ENCODE measurements around the gene ANKS1A. TPM values are rescaled to one million over a fixed set of nuclear protein-coding genes. Genes with fewer than 3 reads are reported as not detected.

Gene ANKS1A
- total RNA-seq, 1 experiment from 2014 or later: 24.0 TPM

DNA sequence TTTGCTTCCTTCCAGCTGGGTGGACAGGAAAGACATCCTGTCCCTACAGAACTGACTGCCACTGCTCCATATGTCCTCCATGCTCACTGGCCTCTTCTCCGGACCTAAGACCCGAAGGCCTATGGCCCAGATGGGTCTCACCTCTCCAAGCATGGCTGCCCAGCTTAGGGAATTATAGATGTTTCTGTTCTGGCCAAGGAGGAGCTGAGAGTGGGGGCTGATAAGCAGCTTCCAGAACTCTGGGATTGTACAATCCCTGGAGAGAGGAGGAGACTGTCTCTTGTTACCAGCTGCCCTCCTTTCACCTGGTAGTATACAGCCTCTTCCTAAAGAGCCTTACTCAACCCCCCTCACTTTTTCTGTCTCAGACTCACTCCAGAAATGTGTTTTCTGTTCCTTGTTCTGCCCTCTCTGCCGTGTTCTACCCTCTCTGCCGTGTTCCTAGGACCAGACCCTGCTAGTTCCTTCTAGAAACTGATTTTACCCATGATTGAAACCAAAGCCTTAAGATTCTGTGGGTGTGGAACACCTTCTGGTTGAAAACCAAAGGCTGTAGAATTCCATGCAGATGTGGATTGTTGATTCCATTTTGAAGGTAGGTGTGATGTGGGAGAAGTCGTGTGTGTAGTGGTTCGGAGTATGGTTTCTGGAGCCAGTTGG, 28.7 kb downstream of the ANKS1A start:
- no TSS peak for BruUV-seq (replicated peaks)

DNA sequence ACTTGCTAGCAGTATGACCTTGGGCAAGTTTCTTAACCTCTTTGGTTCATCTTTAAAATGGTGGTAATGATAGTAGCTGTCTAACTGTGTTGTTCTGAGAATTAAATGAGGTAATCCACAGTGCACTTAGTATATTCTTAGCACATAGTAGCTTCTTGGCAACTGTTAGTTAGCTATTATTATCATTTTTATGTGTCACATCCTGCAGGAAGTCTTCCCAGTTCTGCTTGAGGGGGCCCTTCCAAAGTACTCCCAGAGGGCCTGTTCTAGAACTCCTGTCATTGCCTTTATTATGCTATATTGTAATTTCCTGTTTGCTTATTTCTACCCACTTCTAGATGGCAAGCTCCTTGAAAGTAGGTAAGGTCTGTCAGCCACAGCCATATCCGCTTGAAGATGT, 30.6 kb downstream of the ANKS1A start:
- no peaks in the 10 kb centered on the region for H3K27me3 Mint-ChIP-seq (ENCODE audit: insufficient read depth, unreplicated experiment)
- H3K9me3 ChIP-seq: no peaks in the 10 kb centered on the region
- H3K9me3 Mint-ChIP-seq (ENCODE audit: unreplicated experiment): no peaks in the 10 kb centered on the region
- no peaks in the 10 kb centered on the region for H3K4me1 Mint-ChIP-seq (ENCODE audit: low read depth, unreplicated experiment)
- intact Hi-C loops (cut with micrococcal nuclease; ENCODE audit: unreplicated experiment): loop anchor here (1.0 kb wide), 1 partner anchor 44 kb away; no protein-coding TSS in a partner anchor
- ChIA-PET CTCF (no interaction called here), POLR2A (no interaction called here)
- no peak for DNase-seq
- no peaks in the 10 kb centered on the region for H3K4me1 ChIP-seq
- H3K4me3 Mint-ChIP-seq (ENCODE audit: unreplicated experiment): no peak overlapping the region
- no TSS peak for BruUV-seq (replicated peaks)
- H3K4me3 ChIP-seq (ENCODE audit: low read depth, low read length): no peak overlapping the region
- TF ChIP-seq, protein P1, sequence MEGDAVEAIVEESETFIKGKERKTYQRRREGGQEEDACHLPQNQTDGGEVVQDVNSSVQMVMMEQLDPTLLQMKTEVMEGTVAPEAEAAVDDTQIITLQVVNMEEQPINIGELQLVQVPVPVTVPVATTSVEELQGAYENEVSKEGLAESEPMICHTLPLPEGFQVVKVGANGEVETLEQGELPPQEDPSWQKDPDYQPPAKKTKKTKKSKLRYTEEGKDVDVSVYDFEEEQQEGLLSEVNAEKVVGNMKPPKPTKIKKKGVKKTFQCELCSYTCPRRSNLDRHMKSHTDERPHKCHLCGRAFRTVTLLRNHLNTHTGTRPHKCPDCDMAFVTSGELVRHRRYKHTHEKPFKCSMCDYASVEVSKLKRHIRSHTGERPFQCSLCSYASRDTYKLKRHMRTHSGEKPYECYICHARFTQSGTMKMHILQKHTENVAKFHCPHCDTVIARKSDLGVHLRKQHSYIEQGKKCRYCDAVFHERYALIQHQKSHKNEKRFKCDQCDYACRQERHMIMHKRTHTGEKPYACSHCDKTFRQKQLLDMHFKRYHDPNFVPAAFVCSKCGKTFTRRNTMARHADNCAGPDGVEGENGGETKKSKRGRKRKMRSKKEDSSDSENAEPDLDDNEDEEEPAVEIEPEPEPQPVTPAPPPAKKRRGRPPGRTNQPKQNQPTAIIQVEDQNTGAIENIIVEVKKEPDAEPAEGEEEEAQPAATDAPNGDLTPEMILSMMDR (IDR thresholded peaks at IDR 0.05; ENCODE audit: insufficient read depth in 1 of 2, low read depth in 1 of 2, low read length in 1 of 2, severe bottlenecking in 1 of 2, unreplicated experiment in 1 of 2): no peak
- no peaks in the 10 kb centered on the region for H3K36me3 ChIP-seq (ENCODE audit: control insufficient read depth, insufficient read depth, low read length)
- H3K27ac Mint-ChIP-seq (ENCODE audit: unreplicated experiment): no peak overlapping the region
- no peaks in the 10 kb centered on the region for H3K27me3 ChIP-seq (replicated peaks; ENCODE audit: control insufficient read depth, insufficient read depth, low read length)
- H3K36me3 Mint-ChIP-seq (ENCODE audit: insufficient read depth, unreplicated experiment): no peaks in the 10 kb centered on the region

More for the DNA sequence above, 28.7 kb downstream of the ANKS1A start:
- no peak for DNase-seq
- intact Hi-C loops (cut with micrococcal nuclease; ENCODE audit: unreplicated experiment): no loop called here
- Mint-ChIP-seq H3K4me1 (ENCODE audit: low read depth, unreplicated experiment) (no peaks in the 10 kb centered on the region), H3K4me3 (ENCODE audit: unreplicated experiment) (no peak overlapping the region), H3K9me3 (ENCODE audit: unreplicated experiment) (no peaks in the 10 kb centered on the region), H3K27me3 (ENCODE audit: insufficient read depth, unreplicated experiment) (no peaks in the 10 kb centered on the region), H3K36me3 (ENCODE audit: insufficient read depth, unreplicated experiment) (no peaks in the 10 kb centered on the region), H3K27ac (ENCODE audit: unreplicated experiment) (no peak overlapping the region)
- H3K9me3 ChIP-seq: no peaks in the 10 kb centered on the region
- POLR2A ChIA-PET: no interaction called here
- TF ChIP-seq, protein P1 (IDR thresholded peaks at IDR 0.05; ENCODE audit: insufficient read depth in 1 of 2, low read depth in 1 of 2, low read length in 1 of 2, severe bottlenecking in 1 of 2, unreplicated experiment in 1 of 2): no peak
- H3K4me1 ChIP-seq: no peaks in the 10 kb centered on the region
- CTCF ChIA-PET: interaction anchor here (0.6 kb wide), 1 partner anchor 754 kb away, joined by 4 read pairs; no protein-coding TSS in a partner anchor
- H3K36me3 ChIP-seq (ENCODE audit: control insufficient read depth, insufficient read depth, low read length): no peaks in the 10 kb centered on the region
- H3K4me3 ChIP-seq (ENCODE audit: low read depth, low read length): no peak overlapping the region
- H3K27me3 ChIP-seq (replicated peaks; ENCODE audit: control insufficient read depth, insufficient read depth, low read length): no peaks in the 10 kb centered on the region

DNA sequence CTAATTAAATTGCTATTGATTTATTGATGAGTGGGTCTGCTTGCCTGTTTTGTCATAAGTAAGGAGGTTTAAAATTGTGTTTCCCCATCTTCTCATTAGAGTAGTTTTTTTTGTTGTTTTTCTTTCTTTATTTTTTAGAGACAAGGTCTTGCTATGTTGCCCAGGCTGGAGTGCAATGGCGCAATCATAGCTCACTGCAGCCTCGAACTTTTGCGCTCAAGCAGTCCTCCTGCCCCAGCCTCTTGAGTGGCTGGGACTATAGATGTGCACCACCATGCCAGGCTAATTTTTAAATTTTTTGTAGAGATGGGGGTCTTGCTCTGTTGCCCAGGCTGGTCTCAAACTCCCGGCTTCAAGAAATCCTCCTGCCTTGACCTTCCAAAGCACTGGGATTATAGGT, 31.0 kb downstream of the ANKS1A start:
- no TSS peak for BruUV-seq (replicated peaks)
- POLR2A ChIA-PET: no interaction called here
- Mint-ChIP-seq H3K27me3 (ENCODE audit: insufficient read depth, unreplicated experiment) (no peaks in the 10 kb centered on the region), H3K4me1 (ENCODE audit: low read depth, unreplicated experiment) (peaks cover 2% of the 10 kb centered on the region), H3K36me3 (ENCODE audit: insufficient read depth, unreplicated experiment) (peaks cover 1% of the 10 kb centered on the region), H3K9me3 (ENCODE audit: unreplicated experiment) (no peaks in the 10 kb centered on the region), H3K27ac (ENCODE audit: unreplicated experiment) (no peak overlapping the region), H3K4me3 (ENCODE audit: unreplicated experiment) (no peak overlapping the region)
- Histone ChIP-seq H3K4me3 (ENCODE audit: low read depth, low read length) (no peak overlapping the region), H3K4me1 (no peaks in the 10 kb centered on the region), H3K27me3 (replicated peaks; ENCODE audit: control insufficient read depth, insufficient read depth, low read length) (no peaks in the 10 kb centered on the region), H3K36me3 (ENCODE audit: control insufficient read depth, insufficient read depth, low read length) (no peaks in the 10 kb centered on the region), H3K9me3 (no peaks in the 10 kb centered on the region)
- CTCF ChIA-PET: no interaction called here
- no peak for DNase-seq
- intact Hi-C loops (cut with micrococcal nuclease; ENCODE audit: unreplicated experiment): no loop called here
- TF ChIP-seq, protein P1 (IDR thresholded peaks at IDR 0.05; ENCODE audit: insufficient read depth in 1 of 2, low read depth in 1 of 2, low read length in 1 of 2, severe bottlenecking in 1 of 2, unreplicated experiment in 1 of 2): no peak
